GM18505 (cell line): ENCODE measurements around the gene GRID1.

Source experiments
- ATAC-seq: cut with Tn5 transposase; IDR thresholded peaks from one replicate; pipeline ENCODE4 v1.9.1; 2021; ENCODE audit not compliant: unreplicated experiment
- POLR2A ChIP-seq: IDR thresholded peaks from 4 replicates; pipeline ENCODE4 v1.6.1; 2011; ENCODE audit warnings: borderline replicate concordance; ENCODE audit not compliant: insufficient read depth, insufficient read length; ENCODE audit errors: extremely low read depth

GRID1 gene

DNA sequence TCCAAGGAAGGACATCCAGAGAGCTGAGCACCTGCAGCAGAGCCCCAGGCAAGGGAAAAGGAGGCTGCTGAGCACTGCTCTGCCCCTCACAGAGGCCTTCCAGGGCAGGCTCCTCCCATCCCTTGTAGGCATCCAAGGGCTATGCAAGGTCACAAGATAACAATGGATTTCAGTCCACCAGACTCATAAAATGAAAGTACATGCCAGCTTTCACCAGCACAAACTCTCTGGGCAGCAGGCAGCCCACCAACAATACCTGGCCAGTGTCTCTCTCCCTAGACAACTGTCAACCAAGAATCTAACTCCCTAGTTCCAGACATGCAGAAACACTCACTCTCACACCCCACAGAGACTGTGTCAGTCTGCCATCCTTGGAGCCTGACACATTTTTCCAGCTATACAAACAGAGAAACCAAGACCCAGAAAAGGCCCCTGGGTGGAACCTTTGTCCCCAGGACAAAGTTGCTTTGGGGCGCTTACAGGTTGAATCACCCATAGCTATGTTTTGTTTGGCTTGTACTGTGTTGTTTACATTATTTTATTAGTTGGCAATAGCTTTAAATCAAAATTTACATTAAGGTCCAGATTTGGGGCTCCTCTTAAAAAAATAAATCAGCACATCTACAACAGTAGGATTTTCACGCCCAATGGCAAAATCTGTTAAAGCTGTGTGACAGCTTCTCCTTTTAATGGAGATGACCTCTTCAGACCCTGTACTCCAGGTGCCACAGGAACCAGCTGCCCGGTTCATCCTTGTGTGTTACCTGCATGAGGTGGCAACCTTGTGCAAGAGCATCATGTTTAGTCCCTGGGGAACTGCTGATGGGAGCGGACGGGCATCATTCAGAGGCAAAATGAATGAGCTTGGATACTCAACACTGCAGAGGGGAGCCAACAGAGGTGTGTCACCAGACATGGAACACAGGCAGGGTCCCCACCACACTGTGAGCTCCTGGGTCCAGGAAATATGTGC is 5.2 kb downstream of the GRID1 start:
- TF ChIP-seq POLR2A = no peak
- ATAC-seq = no peak

DNA sequence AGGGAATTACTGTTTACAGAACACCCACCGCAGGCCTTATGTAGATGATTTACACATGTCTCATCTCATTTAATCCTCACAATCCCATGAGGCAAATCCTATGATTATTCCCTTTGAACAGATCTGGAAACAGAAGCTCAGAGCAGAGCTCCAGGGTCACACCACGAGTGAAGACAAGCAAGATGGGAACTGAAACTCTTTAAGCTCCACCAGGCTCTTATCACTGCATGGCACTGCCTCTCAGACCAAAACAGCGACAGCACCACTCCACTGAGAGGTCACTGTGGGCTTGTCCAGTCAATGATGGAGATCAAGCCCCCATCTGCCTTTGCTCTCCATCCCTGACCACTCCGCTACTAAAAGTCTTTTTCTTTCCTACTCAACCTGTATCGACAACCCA is 5.9 kb downstream of the GRID1 start:
- TF ChIP-seq POLR2A = no peak
- ATAC-seq = no peak

DNA sequence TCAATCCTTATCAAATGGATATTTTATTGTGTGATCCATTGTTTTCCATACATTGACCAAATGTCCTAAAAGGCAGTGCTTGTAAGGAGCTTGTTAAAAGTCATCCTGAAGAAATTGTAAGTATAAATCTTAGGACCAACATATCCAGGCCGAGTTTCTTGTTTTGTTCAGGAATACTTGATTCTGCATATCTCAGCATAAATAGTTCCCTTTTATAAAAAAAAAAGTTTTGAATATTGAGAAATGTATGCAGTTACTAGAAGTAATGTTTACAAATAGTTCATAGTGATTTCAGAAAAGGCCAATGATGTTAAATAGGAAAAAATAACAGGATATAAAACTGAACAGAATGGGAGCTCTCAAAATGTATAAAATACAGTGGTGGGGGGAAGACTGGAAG is 6.6 kb downstream of the GRID1 start:
- ATAC-seq = no peak
- no peak for TF ChIP-seq POLR2A

DNA sequence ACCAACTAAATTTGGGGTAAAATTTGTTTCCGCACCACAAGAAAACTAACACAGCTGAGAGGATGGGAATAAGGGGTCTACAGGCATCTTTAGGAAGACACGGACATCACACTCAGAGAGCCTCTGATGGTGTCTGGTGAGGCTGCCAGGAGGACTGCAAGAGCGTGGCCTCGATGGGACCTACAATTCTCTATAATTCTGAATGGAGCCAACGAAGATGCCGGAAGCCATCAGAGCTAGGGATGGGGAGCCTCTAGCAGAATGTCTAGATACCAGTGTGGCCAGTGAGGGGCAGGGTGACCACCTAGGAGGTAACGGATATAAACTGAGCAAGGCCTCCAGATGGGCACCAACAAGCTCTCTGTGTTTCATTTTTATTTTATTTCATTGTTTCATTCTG is 7.5 kb downstream of the GRID1 start:
- no peak for ATAC-seq

DNA sequence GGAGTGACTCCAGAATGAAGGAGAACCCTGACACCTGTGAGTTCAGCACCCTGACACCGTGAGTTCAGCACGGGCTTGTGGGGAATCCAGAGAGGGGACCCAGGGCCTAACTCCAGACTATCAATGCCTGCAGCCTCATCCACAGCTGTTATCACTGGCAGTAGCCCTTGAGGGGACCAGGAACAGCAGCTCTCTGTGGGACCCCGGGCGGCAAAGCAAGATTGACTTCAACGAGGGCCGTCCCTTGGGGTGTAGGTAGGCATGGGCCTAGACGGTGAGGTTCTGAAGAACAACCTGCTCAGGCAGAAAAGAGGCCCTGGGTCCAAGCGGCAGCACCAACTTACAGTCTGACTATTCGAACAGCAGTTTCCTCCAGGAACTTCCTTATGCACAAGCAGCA is 8.9 kb downstream of the GRID1 start:
- no peak for ATAC-seq
- no peak for TF ChIP-seq POLR2A

More for the DNA sequence above, 7.5 kb downstream of the GRID1 start:
- no peak for TF ChIP-seq POLR2A

DNA sequence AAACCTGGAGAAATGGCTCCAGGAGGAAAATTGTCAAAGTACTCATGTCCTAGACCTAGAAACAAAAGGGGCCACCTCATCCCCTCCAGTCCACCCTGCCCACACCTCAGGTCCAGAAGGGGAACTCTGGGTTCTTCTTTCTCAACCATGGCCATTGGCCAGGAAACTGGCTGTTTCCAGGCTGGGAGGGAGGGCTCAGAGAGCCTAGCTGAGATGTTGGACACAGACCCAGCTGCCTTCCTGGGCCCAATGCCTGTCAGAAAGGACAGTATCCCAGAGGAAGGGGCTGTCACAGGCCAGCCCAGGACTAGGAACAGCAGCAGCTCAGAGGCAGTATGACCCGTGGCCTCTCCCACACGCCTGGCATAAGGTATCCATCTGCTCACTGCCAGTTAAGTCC is 9.6 kb downstream of the GRID1 start:
- no peak for TF ChIP-seq POLR2A
- no peak for ATAC-seq

DNA sequence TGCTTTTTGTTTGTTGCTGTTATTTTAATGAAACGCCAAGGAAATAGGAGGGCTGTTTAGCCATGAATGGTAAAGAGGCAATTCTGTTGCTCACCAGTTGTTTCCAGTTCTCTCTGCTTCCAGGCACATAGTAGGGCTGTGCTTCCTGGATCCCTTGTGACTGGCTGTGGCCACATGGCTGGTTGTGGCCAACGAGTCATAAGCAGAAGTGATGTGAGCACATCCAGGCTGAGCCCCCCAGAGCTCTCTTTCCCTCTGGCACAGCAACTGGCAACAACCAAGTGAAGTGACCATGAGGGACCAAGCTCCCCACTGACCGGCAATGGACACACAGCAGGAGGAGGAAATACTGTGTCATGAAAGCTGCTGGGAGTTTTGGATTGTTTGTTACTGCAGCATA is 10.3 kb downstream of the GRID1 start:
- no peak for TF ChIP-seq POLR2A
- ATAC-seq = no peak

DNA sequence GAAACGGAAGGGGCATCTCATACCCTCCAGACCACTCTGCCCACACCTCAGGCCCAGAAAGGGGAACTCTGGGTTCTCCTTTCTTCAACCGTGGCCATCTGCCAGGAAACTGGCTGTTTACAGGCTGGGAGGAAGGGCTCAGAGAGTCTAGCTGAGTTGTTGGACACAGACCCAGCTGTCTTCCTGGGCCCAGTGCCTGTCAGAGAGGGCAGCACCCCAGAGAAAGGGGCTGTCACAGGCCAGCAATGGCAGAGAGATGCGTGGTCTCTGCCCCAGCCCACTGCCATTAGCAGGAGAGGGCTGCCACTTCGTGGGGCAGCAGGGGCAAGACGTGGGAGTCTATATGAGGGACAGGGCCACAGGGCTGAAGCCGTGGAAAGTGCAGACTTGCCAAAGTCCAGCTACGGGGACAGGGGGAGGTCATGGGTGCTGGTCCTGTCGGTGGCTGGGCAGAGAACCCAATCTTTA is 11.0 kb downstream of the GRID1 start:
- TF ChIP-seq POLR2A = no peak
- no peak for ATAC-seq

DNA sequence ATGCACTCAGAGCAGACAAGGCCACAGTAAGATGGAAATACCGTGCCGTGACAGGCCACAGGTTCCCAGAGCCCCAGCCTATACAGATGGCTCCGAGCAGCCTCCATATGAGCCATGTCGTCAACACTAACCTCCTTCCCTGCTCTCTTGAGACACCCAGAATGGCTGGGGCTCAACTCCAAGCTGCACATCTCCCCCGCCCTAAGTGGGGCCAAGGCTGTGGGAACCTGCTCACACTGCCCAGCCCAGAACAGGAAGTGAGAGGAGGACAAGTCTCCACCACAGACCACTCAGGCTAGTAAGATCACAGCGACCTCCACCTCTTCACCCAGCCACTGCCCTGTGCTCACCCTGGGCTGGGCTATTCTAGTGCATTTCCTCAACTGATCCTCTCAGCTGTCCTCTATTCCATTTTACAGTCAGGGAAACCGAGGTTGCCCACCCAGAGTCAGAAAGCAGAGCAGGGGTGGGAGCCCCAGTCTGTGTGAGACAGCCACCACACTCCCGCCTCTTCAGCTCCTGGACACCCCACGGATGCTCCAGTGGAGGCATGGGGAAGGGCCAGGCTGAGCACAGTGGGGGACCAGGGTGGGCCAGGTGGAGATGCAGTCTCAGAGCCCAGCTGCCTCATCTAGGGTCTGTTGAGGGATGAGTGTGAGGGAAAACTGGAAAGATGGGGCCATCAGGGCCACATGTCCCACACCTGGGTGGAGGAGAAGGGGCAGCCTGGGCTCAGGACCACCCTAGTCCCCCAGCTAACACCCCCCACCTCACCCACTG is 11.6 kb downstream of the GRID1 start:
- ATAC-seq = no peak
- TF ChIP-seq POLR2A = no peak

DNA sequence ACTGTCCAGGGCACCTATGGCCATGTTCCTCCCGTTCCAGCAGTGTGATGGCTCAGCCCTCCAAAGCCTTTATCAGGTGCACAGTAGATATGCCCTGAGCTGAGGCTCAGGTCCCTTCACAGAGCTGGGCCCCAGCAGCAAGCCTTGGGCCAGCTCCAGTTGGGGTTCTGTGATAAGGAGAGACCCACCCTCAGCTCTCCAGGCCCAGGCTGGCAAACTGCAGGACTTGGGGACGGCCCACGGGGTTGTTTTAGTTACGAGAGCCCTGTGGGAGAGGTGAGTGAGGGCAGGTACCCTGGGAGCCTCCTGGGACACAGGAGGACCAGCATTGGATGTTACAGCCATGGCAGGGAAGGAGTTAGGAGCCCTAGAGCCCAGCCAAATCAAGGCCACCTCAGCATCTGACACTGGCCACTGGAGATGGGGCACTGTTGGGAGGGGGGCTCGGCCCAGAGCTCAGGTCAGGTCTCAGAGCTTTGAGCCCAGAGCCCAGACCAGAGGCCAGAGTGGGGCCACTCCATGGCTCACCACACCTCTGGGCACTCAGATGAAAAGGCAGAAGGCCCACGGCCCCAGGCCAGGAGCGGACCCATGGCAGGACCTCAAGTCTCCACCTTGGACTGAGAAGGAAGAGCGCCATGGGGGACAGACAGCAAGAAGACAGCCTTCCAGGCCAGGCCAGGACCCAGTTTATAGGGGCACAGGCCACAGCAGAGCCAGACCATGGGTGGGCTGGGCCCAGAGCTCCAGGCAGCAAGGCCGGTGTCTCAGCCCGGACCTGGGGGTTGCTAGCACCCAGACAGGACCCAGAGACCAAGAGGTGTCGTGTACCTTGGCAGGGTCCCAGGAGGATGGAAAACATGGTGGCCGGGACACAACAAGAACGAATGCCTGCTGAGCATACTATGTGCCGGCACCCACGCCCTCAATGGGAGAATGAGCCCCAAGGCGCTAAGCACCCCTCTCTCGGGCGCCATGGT is 12.8 kb downstream of the GRID1 start:
- no peak for TF ChIP-seq POLR2A
- ATAC-seq = no peak

DNA sequence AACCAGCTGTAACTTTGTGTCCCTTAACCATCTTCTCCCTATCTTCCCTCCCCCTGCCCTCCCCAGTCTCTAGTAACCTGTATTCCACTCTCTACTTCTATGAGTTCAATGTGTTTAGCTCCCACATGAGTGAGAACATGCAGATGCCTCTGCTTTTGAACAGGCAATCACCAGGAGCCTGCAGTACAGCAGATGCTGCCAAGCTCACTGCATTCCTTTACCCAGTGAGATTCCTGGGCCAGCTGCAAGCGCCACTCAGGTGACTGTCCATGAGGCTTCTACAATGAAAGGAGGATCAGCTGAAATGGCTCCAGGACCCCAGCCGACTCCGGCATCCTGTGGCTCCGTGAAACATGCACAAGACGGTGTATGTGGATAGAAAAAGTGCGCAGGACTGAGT is 15.7 kb downstream of the GRID1 start:
- no peak for ATAC-seq
- TF ChIP-seq POLR2A = no peak

DNA sequence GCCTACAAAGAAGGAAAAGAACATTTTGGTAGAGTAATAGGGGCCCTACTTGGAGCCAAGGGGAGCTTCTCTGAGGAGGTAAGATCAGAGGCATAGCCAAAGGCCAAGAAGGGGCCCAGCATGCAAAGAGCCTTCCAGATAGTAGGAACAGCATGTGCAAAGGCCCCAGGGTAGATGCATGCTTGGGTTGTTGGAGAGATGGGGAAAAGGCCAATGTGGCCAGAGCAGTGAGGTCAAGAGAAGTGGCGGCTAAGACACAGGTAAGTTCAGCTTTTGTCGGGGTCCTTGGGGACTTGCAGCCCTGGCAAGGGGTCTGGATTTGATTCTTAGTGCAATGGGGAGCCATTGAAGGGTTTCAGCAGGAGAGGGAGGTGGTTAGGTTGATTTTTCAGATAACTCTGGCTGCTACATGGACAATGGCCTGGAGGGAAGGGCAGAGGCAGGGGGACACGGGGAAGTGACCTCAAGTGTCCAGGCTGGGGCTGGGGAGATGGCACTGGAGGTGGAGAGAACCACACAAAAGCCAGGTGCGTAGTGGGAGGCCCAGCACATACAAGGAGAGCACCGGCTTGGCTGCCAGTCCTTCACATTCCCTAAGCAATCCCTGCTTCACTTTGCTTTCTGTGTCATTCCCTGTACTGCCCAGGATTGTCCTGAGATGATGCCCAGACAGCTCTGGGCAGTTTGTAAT is 16.5 kb downstream of the GRID1 start:
- no peak for TF ChIP-seq POLR2A
- ATAC-seq = no peak
